Liver (tissue), 9 donors: ENCODE results near the gene SETBP1. TPM values are rescaled to one million over a fixed set of nuclear protein-coding genes. Genes with fewer than 3 reads are reported as not detected.

Source experiments
- DNase-seq: peaks from one replicate; pipeline ENCODE4 v3.0.0-alpha.2; 2017; ENCODE audit warnings: low spot score
- H3K27ac ChIP-seq, 2 donors: one replicate each; pipeline ENCODE4 v1.7.0; 2013; ENCODE audit warnings: inconsistent platforms in 2 of 2, low read length in 2 of 2, control low read depth in 1 of 2, low read depth in 1 of 2, mild to moderate bottlenecking in 1 of 2
- H3K27me3 ChIP-seq, 4 donors: one replicate each; pipeline versions ENCODE4 v1.6.1 to v1.7.0; 2013; ENCODE audit warnings: low read length in 3 of 4, inconsistent platforms in 1 of 4, mild to moderate bottlenecking in 1 of 4, moderate library complexity in 1 of 4; ENCODE audit not compliant: control insufficient read depth in 4 of 4, insufficient read depth in 4 of 4
- H3K36me3 ChIP-seq, 4 donors: one replicate each; pipeline versions ENCODE4 v1.6.1 to v1.7.0; 2013; ENCODE audit warnings: low read length in 3 of 4, mild to moderate bottlenecking in 3 of 4, low read depth in 1 of 4, moderate library complexity in 1 of 4; ENCODE audit not compliant: control insufficient read depth in 4 of 4, insufficient read depth in 3 of 4
- H3K4me1 ChIP-seq, 4 donors: one replicate each; pipeline versions ENCODE4 v1.6.1 to v1.7.0; 2013; ENCODE audit warnings: low read length in 3 of 4, mild to moderate bottlenecking in 3 of 4, moderate library complexity in 1 of 4; ENCODE audit not compliant: control insufficient read depth in 4 of 4, insufficient read depth in 4 of 4
- H3K4me3 ChIP-seq, 3 donors: one replicate each; pipeline versions ENCODE4 v1.6.1 to v1.7.0; 2013; ENCODE audit warnings: low read length in 3 of 3, control low read depth in 1 of 3, low read depth in 1 of 3, mild to moderate bottlenecking in 1 of 3
- H3K9ac ChIP-seq, 2 donors: one replicate each; pipeline ENCODE4 v1.7.0; 2013; ENCODE audit warnings: low read length in 2 of 2, mild to moderate bottlenecking in 2 of 2, moderate library complexity in 2 of 2, control low read depth in 1 of 2, low read depth in 1 of 2
- H3K9me3 ChIP-seq, 4 donors: one replicate each; pipeline versions ENCODE4 v1.6.1 to v1.7.0; 2013; ENCODE audit warnings: low read length in 3 of 4; ENCODE audit not compliant: control insufficient read depth in 4 of 4
- EGR1 ChIP-seq, 2 donors: IDR thresholded peaks; 2 replicates each; pipeline ENCODE4 v1.6.1; 2016 to 2018; ENCODE audit warnings: antibody characterized with exemption in 2 of 2, low read depth in 2 of 2
- FOXA1 ChIP-seq: IDR thresholded peaks from 2 replicates; pipeline ENCODE4 v1.6.1; 2016; ENCODE audit warnings: antibody characterized with exemption
- FOXA2 ChIP-seq: IDR thresholded peaks from 2 replicates; pipeline ENCODE4 v1.6.1; 2016; ENCODE audit warnings: antibody characterized with exemption
- GABPA ChIP-seq, 2 donors: IDR thresholded peaks in 1 of 2; conservative IDR thresholded peaks in 1 of 2; 2 replicates each; pipeline ENCODE4 v1.6.1; 2016; ENCODE audit warnings: antibody characterized with exemption in 2 of 2, mild to moderate bottlenecking in 1 of 2, moderate library complexity in 1 of 2
- HNF4A ChIP-seq, 2 donors: conservative IDR thresholded peaks; 2 replicates each; pipeline ENCODE4 v1.6.1; 2016; ENCODE audit warnings: antibody characterized with exemption in 2 of 2, mild to moderate bottlenecking in 2 of 2
- HNF4G ChIP-seq: IDR thresholded peaks from 2 replicates; pipeline ENCODE4 v1.6.1; 2016; ENCODE audit warnings: antibody characterized with exemption
- JUND ChIP-seq, 2 donors: IDR thresholded peaks; 2 replicates each; pipeline ENCODE4 v1.6.1; 2016; ENCODE audit warnings: antibody characterized with exemption in 2 of 2
- NR2F2 ChIP-seq: IDR thresholded peaks from 2 replicates; pipeline ENCODE4 v1.6.1; 2016; ENCODE audit warnings: antibody characterized with exemption
- RAD21 ChIP-seq, 2 donors: IDR thresholded peaks; 2 replicates each; pipeline ENCODE4 v1.6.1; 2016; ENCODE audit warnings: antibody characterized with exemption in 2 of 2, mild to moderate bottlenecking in 2 of 2
- RXRA ChIP-seq, 2 donors: IDR thresholded peaks; 2 replicates each; pipeline ENCODE4 v1.6.1; 2017 to 2018; ENCODE audit warnings: antibody characterized with exemption in 2 of 2, mild to moderate bottlenecking in 1 of 2
- SP1 ChIP-seq: IDR thresholded peaks from 2 replicates; pipeline ENCODE4 v1.6.1; 2018; ENCODE audit warnings: antibody characterized with exemption, mild to moderate bottlenecking
- TAF1 ChIP-seq: conservative IDR thresholded peaks from 2 replicates; pipeline ENCODE4 v1.6.1; 2016; ENCODE audit warnings: antibody characterized with exemption, mild to moderate bottlenecking
- YY1 ChIP-seq: IDR thresholded peaks from 2 replicates; pipeline ENCODE4 v1.6.1; 2016; ENCODE audit warnings: antibody characterized with exemption, mild to moderate bottlenecking
- WGBS: extraction: QIAGEN DNeasy Blood & Tissue Kit; methylation state at CpG from one replicate; pipeline ENCODE4 v1.1.7; 2013; 5-methylcytosine and 5-hydroxymethylcytosine counted together
- polyA plus RNA-seq, 2 donors: library from polyadenylated mRNA; stranded (reverse) in 1 of 2; unstranded in 1 of 2; fragments of 200-250 nt in 1 of 2; fragments of >200 nt in 1 of 2; fragmentation: Nextera tagmentation in 1 of 2; extraction: Ambion mirVana in 1 of 2; gene quantifications; one replicate each; pipeline versions ENCODE4 v1.2.1 to v1.2.3, GENCODE V29; 2013 to 2015
- total RNA-seq, 2 donors: library from RNA; depleted of rRNA; stranded (reverse); fragments of >200 nt; gene quantifications; one replicate each; pipeline ENCODE4 v1.2.3, GENCODE V29; 2014
- TF ChIP-seq, protein P1 (sequence below): IDR thresholded peaks from 2 replicates; pipeline ENCODE4 v1.6.1; 2016; ENCODE audit warnings: antibody characterized with exemption
- TF ChIP-seq, protein P2 (sequence below): IDR thresholded peaks from 2 replicates; pipeline ENCODE4 v1.6.1; 2016; ENCODE audit warnings: antibody characterized with exemption
- TF ChIP-seq, protein P3 (sequence below): IDR thresholded peaks from 2 replicates; pipeline ENCODE4 v1.6.1; 2016; ENCODE audit warnings: antibody characterized with exemption
- TF ChIP-seq, protein P4 (sequence below): fragments of 150-350 bp; IDR thresholded peaks from 2 replicates; pipeline ENCODE4 v1.5.1; 2017; ENCODE audit warnings: improper control_type of control experiment, low read depth, low read length; ENCODE audit not compliant: missing input control
- donor health status: healthy.
- donor health status: healthy.
- donor health status: healthy.
- donor health status: healthy.
- donor health status: healthy.

Gene SETBP1
- total and polyA plus RNA-seq, 4 donors: 2.5 to 15.8 (median 4.7) TPM

DNA sequence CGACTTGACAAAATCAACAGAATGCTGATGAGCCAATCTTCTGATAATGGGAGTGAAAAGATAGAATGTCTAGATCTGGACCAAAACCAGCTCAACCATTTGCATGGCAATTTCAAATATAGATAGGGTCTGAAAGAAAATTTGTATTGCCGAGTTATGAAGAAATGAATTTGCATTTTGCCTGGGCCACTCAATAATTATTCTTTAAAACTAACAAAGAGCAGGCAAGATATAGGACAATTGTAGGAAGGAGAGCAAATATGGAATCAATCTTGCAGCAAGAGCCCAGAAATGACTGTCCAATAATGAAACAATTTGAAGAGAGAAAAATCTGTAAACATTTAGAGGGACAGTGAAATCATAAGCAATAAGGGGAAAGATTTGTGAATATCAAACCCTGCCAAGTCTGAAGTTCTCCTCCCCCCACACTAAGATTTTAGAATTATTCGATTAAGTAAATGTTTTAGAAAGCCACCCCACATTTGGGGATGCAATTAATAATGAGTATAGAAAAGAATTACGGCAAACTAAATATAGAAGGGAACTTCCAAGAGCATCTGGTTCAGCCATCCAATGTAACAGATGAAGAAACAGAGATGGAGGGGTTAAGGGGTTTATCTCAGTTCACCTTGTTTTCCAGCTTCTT lies 377.4 kb downstream of the SETBP1 start:
- Histone ChIP-seq H3K27me3 (no peaks in the 10 kb centered on the region), H3K27ac (no peak overlapping the region), H3K9ac (no peak overlapping the region), H3K4me3 (no peak overlapping the region), H3K9me3 (no peaks in the 10 kb centered on the region), H3K4me1 (peaks cover 5 to 14% (median 10%) of the 10 kb centered on the region in 4 donors), H3K36me3 (peaks cover 0 to 2% (median 0%) of the 10 kb centered on the region in 4 donors)
- no peak for TF ChIP-seq HNF4G
- no peak for TF ChIP-seq JUND (IDR thresholded peaks at IDR 0.05)
- TF ChIP-seq, protein P1, sequence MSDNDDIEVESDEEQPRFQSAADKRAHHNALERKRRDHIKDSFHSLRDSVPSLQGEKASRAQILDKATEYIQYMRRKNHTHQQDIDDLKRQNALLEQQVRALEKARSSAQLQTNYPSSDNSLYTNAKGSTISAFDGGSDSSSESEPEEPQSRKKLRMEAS: no peak
- no peak for TF ChIP-seq TAF1
- TF ChIP-seq, protein P2, sequence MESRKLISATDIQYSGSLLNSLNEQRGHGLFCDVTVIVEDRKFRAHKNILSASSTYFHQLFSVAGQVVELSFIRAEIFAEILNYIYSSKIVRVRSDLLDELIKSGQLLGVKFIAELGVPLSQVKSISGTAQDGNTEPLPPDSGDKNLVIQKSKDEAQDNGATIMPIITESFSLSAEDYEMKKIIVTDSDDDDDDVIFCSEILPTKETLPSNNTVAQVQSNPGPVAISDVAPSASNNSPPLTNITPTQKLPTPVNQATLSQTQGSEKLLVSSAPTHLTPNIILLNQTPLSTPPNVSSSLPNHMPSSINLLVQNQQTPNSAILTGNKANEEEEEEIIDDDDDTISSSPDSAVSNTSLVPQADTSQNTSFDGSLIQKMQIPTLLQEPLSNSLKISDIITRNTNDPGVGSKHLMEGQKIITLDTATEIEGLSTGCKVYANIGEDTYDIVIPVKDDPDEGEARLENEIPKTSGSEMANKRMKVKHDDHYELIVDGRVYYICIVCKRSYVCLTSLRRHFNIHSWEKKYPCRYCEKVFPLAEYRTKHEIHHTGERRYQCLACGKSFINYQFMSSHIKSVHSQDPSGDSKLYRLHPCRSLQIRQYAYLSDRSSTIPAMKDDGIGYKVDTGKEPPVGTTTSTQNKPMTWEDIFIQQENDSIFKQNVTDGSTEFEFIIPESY: no peak
- TF ChIP-seq RXRA (IDR thresholded peaks at IDR 0.05): no peak
- TF ChIP-seq GABPA (IDR thresholded peaks at IDR 0.05 in 1 of 2, conservative IDR thresholded peaks at IDR 0.05 in 1 of 2): no peak
- no peak for TF ChIP-seq RAD21 (IDR thresholded peaks at IDR 0.05)
- TF ChIP-seq EGR1 (IDR thresholded peaks at IDR 0.05; ENCODE audit: low read depth in 2 of 2): no peak
- TF ChIP-seq NR2F2: no peak
- TF ChIP-seq HNF4A (conservative IDR thresholded peaks at IDR 0.05): no peak
- TF ChIP-seq, protein P3, sequence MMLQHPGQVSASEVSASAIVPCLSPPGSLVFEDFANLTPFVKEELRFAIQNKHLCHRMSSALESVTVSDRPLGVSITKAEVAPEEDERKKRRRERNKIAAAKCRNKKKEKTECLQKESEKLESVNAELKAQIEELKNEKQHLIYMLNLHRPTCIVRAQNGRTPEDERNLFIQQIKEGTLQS: no peak
- 81% methylated on average over 4 of the region's 4 CpGs for WGBS
- no peak for DNase-seq

DNA sequence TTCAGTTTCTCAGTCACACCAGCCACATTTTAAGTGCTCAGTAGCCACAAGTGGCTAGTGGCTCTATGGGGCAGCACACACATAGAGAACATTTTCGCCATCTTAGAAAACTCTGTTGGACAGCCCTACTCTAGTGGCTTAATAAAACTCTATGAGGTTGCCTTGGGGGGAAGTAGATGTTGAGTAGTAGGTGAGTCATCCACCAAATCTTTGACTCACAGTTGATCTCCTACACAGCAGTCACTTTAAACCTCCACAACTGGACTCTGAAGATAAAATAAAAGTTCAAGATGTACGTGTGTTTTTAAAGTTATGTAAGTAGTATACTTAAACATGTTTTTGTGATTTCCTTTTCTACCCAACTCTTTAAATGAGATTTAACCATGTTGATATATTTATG lies 379.0 kb downstream of the SETBP1 start:
- no peaks in the 10 kb centered on the region for H3K27me3 ChIP-seq
- no peak overlapping the region for H3K4me3 ChIP-seq
- H3K4me1 ChIP-seq: peaks cover 5 to 14% (median 10%) of the 10 kb centered on the region in 4 donors
- H3K27ac ChIP-seq: no peak overlapping the region
- peaks cover 0 to 6% (median 1%) of the 10 kb centered on the region in 4 donors for H3K36me3 ChIP-seq
- TF ChIP-seq FOXA2 (no peak), SP1 (no peak)
- TF ChIP-seq, protein P1: no peak
- WGBS: 91% methylated on average over 2 of the region's 2 CpGs
- H3K9me3 ChIP-seq: no peaks in the 10 kb centered on the region
- no peak overlapping the region for H3K9ac ChIP-seq
- DNase-seq: no peak

DNA sequence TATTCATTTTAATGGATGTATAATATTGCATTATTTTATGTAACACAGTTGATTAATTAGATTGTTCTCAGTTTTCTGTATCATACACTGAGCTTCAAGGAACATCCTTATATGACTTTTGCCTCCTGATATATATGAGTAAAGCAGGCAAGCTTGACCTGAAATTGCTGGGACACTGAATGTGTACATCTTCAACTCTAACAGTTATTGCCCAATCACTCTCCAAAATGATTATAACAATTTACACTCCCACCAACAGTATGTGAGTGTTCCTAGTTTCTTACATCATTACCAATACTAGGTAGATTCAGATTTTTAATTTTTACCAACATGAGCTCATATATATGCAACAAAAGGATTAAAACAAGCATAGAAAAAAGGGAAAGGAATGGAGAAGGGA lies 379.4 kb downstream of the SETBP1 start:
- no peak overlapping the region for H3K4me3 ChIP-seq
- peaks cover 0 to 6% (median 1%) of the 10 kb centered on the region in 4 donors for H3K36me3 ChIP-seq
- H3K27me3 ChIP-seq: no peaks in the 10 kb centered on the region
- DNase-seq: no peak
- no peak overlapping the region for H3K9ac ChIP-seq
- H3K9me3 ChIP-seq: no peaks in the 10 kb centered on the region
- no peak overlapping the region for H3K27ac ChIP-seq
- peaks cover 5 to 14% (median 10%) of the 10 kb centered on the region in 4 donors for H3K4me1 ChIP-seq
- TF ChIP-seq RXRA (IDR thresholded peaks at IDR 0.05) (no peak), FOXA2 (no peak), EGR1 (IDR thresholded peaks at IDR 0.05; ENCODE audit: low read depth in 2 of 2) (no peak), GABPA (IDR thresholded peaks at IDR 0.05 in 1 of 2, conservative IDR thresholded peaks at IDR 0.05 in 1 of 2) (no peak), FOXA1 (no peak), HNF4G (no peak), SP1 (no peak), JUND (IDR thresholded peaks at IDR 0.05) (no peak), HNF4A (conservative IDR thresholded peaks at IDR 0.05) (no peak), TAF1 (no peak), NR2F2 (no peak), RAD21 (IDR thresholded peaks at IDR 0.05) (no peak), YY1 (no peak)
- TF ChIP-seq, protein P4, sequence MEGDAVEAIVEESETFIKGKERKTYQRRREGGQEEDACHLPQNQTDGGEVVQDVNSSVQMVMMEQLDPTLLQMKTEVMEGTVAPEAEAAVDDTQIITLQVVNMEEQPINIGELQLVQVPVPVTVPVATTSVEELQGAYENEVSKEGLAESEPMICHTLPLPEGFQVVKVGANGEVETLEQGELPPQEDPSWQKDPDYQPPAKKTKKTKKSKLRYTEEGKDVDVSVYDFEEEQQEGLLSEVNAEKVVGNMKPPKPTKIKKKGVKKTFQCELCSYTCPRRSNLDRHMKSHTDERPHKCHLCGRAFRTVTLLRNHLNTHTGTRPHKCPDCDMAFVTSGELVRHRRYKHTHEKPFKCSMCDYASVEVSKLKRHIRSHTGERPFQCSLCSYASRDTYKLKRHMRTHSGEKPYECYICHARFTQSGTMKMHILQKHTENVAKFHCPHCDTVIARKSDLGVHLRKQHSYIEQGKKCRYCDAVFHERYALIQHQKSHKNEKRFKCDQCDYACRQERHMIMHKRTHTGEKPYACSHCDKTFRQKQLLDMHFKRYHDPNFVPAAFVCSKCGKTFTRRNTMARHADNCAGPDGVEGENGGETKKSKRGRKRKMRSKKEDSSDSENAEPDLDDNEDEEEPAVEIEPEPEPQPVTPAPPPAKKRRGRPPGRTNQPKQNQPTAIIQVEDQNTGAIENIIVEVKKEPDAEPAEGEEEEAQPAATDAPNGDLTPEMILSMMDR: no peak
- TF ChIP-seq, protein P2: no peak
- TF ChIP-seq, protein P3: no peak
